Thyroid gland (tissue), 4 donors: ENCODE measurements around the gene SLC1A7.

Experiments
- POLR2A ChIP-seq, 2 donors: fragments of 450-650 bp; IDR thresholded peaks; one replicate each; pipeline ENCODE4 v1.6.1; 2017; ENCODE audit warnings: antibody characterized with exemption in 2 of 2, mild to moderate bottlenecking in 2 of 2, moderate library complexity in 1 of 2
- TF ChIP-seq, protein P1 (sequence below), 6 experiments: fragments of 200-600 bp in 3 of 6; fragments of 450-650 bp in 3 of 6; sonication (generic) in 3 of 6; IDR thresholded peaks; one replicate each; pipeline ENCODE4 v1.5.1; 2016 to 2019; ENCODE audit warnings: antibody characterized with exemption in 6 of 6, mild to moderate bottlenecking in 2 of 6, inconsistent platforms in 1 of 6, moderate library complexity in 1 of 6

DNA sequence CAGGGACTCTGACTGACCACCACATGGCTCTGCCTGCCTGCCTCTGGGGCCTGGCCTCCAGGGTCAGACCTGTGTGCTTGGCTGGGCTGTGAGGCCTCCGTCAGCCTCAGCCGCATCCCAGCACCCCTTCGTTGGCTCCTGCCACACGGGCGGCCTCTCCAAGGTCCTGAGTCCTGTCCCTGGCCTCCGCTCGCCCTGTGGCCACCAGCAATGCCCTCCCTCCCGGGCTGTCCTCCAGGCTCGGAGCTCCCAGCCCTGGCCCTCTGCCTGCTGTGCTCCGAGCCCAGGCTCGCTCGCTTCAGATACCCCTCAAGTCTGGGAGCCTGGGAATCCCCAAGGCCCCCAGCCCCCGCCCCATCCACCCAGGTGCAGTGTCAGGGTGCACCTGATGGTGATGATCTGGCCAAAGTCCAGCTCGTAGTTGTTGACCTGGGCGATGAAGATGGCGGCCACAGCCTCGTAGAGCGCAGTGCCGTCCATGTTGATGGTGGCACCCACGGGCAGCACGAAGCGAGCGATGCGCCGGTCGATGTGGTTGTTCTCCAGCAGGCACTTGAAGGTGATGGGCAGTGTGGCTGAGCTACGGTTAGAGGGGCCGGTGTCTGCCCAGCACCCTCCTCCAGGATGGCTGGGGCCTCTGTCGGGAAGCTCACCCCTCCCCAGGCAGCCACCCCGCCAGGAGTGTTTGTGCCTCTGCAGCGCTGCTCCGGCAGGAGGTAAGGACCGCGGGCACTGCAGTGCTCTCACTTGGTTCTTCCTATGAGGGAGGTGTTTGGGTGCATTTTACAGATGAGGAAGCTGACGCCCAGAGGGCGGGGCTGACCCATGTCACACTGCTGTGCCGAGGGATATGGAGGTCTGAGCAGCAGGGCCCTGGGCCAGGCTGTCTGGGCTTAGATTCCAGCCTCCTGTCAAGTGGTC, 52.0 kb downstream of the SLC1A7 start:
- TF ChIP-seq, protein P1, sequence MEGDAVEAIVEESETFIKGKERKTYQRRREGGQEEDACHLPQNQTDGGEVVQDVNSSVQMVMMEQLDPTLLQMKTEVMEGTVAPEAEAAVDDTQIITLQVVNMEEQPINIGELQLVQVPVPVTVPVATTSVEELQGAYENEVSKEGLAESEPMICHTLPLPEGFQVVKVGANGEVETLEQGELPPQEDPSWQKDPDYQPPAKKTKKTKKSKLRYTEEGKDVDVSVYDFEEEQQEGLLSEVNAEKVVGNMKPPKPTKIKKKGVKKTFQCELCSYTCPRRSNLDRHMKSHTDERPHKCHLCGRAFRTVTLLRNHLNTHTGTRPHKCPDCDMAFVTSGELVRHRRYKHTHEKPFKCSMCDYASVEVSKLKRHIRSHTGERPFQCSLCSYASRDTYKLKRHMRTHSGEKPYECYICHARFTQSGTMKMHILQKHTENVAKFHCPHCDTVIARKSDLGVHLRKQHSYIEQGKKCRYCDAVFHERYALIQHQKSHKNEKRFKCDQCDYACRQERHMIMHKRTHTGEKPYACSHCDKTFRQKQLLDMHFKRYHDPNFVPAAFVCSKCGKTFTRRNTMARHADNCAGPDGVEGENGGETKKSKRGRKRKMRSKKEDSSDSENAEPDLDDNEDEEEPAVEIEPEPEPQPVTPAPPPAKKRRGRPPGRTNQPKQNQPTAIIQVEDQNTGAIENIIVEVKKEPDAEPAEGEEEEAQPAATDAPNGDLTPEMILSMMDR (IDR thresholded peaks at IDR 0.05) = no peak
- TF ChIP-seq POLR2A (IDR thresholded peaks at IDR 0.05) = no peak
